Naive thymus-derived CD8-positive, alpha-beta T cell (primary cell): ENCODE measurements around the gene SERPINE3. TPM values are rescaled to one million over a fixed set of nuclear protein-coding genes. Genes with fewer than 3 reads are reported as not detected.

ENCODE experiments used
- ATAC-seq, 2 donors: fragments of 150-1000 bp; cut with Tn5 transposase in 1 of 2; sonication (Bioruptor Pico), chemical (Tn5 transposase) in 1 of 2; 1 replicate in 1 of 2; 2 replicates in 1 of 2; pipeline ENCODE4 v1.10.0; 2021; ENCODE audit warnings: mild to moderate bottlenecking in 2 of 2, moderate library complexity in 2 of 2
- POLR2A ChIA-PET: fragments of 350-600 bp; sonication (Branson Sonifier 250); formaldehyde crosslinking; loops from one replicate; lab custom pipeline; 2021; ENCODE audit warnings: antibody characterized with exemption; lab: Charles Lee
- DNase-seq, 10 donors: peaks; one replicate each; pipeline versions ENCODE4 v3.0.0 to v3.0.0-alpha.2; 2020 to 2022
- H3K27ac Mint-ChIP-seq, 10 donors: one replicate each; pipeline ENCODE4 v1.8.0; 2020 to 2022; ENCODE audit warnings: mild to moderate bottlenecking in 10 of 10, mixed read lengths in 10 of 10, moderate library complexity in 4 of 10, inconsistent platforms in 1 of 10
- H3K27me3 Mint-ChIP-seq, 5 donors: one replicate each; pipeline ENCODE4 v1.8.0; 2021 to 2022; ENCODE audit warnings: mixed read lengths in 5 of 5
- H3K36me3 Mint-ChIP-seq, 3 donors: one replicate each; pipeline ENCODE4 v1.8.0; 2020 to 2022; ENCODE audit warnings: mixed read lengths in 3 of 3, mild to moderate bottlenecking in 2 of 3, inconsistent platforms in 1 of 3
- H3K4me1 Mint-ChIP-seq, 4 donors: one replicate each; pipeline ENCODE4 v1.8.0; 2021 to 2022; ENCODE audit warnings: mixed read lengths in 4 of 4
- H3K4me3 Mint-ChIP-seq, 10 donors: one replicate each; pipeline ENCODE4 v1.8.0; 2020 to 2022; ENCODE audit warnings: mild to moderate bottlenecking in 10 of 10, mixed read lengths in 10 of 10, moderate library complexity in 6 of 10, inconsistent platforms in 1 of 10
- H3K9me3 Mint-ChIP-seq, 9 donors: one replicate each; pipeline ENCODE4 v1.8.0; 2020 to 2022; ENCODE audit warnings: mixed read lengths in 9 of 9, mild to moderate bottlenecking in 3 of 9, inconsistent platforms in 1 of 9, moderate library complexity in 1 of 9
- polyA plus RNA-seq, 3 donors: library from polyadenylated mRNA; unstranded; fragments of 300-500 nt; fragmentation: Illumina TruSeq; gene quantifications; one replicate each; pipeline ENCODE4 v1.2.3, GENCODE V29; 2021
- total RNA-seq, 8 experiments: library from RNA in 2 of 8; stranded (reverse) in 2 of 8; gene quantifications; one replicate each; pipeline ENCODE4 v1.2.3 and lab custom pipeline; 2021 to 2026

Gene SERPINE3
- total RNA-seq (not detected), polyA plus RNA-seq (not detected), total RNA-seq (lab: John Stamatoyannopoulos, UW) (0 to 0.07 (median 0) reads per million in 6 experiments)

GRCh38 chr13:51339354-51339753, at the start of gene SERPINE3:
Gene SERPINE3 (plus strand): TSS chr13:51339691. CDS start chr13:51341092, 1,401 bp downstream.
- Mint-ChIP-seq H3K36me3 (no peaks in the 10 kb centered on the region), H3K27me3 (no peaks in the 10 kb centered on the region), H3K4me3 (no peak within 1 kb of the TSS), H3K27ac (no peak within 1 kb of the TSS), H3K4me1 (peaks cover 0 to 2% (median 0%) of the 10 kb centered on the region in 4 donors), H3K9me3 (no peaks in the 10 kb centered on the region)
- ATAC-seq (no peak), DNase-seq (no peak)
- POLR2A ChIA-PET = no interaction called here

GRCh38 chr13:51291341-51291740, 48.1 kb upstream of the SERPINE3 start:
- H3K4me3 Mint-ChIP-seq = no peak overlapping the region

GRCh38 chr13:51292000-51292565, 47.4 kb upstream of the SERPINE3 start:
- peaks cover 0 to 4% (median 0%) of the 10 kb centered on the region in 5 donors for H3K27me3 Mint-ChIP-seq
- no peaks in the 10 kb centered on the region for H3K36me3 Mint-ChIP-seq
- no peaks in the 10 kb centered on the region for H3K4me1 Mint-ChIP-seq
- peaks cover 0 to 1% (median 0%) of the 10 kb centered on the region in 9 donors for H3K9me3 Mint-ChIP-seq
- DNase-seq (no peak), ATAC-seq (no peak)
- H3K27ac Mint-ChIP-seq = no peak overlapping the region
- POLR2A ChIA-PET = no interaction called here
- H3K4me3 Mint-ChIP-seq = no peak overlapping the region

More at GRCh38 chr13:51291341-51291740, 48.1 kb upstream of the SERPINE3 start:
- Mint-ChIP-seq H3K27me3 (peaks cover 0 to 4% (median 0%) of the 10 kb centered on the region in 5 donors), H3K9me3 (peaks cover 0 to 1% (median 0%) of the 10 kb centered on the region in 9 donors), H3K27ac (no peak overlapping the region), H3K36me3 (no peaks in the 10 kb centered on the region), H3K4me1 (peaks cover 0 to 1% (median 0%) of the 10 kb centered on the region in 4 donors)
- no peak for DNase-seq
- POLR2A ChIA-PET = no interaction called here
- no peak for ATAC-seq

- Mint-ChIP-seq H3K4me1 (no peaks in the 10 kb centered on the region), H3K36me3 (no peaks in the 10 kb centered on the region), H3K4me3 (no peak overlapping the region), H3K27ac (no peak overlapping the region), H3K9me3 (no peaks in the 10 kb centered on the region), H3K27me3 (peaks cover 0 to 8% (median 2%) of the 10 kb centered on the region in 5 donors)
- DNase-seq (no peak), ATAC-seq (no peak)
- POLR2A ChIA-PET = no interaction called here
Observed at GRCh38 chr13:51297556-51297955, 41.9 kb upstream of the SERPINE3 start.

GRCh38 chr13:51298812-51299211, 40.7 kb upstream of the SERPINE3 start:
- Mint-ChIP-seq H3K27me3 (peaks cover 0 to 8% (median 2%) of the 10 kb centered on the region in 5 donors), H3K4me3 (no peak overlapping the region), H3K27ac (no peak overlapping the region), H3K4me1 (no peaks in the 10 kb centered on the region), H3K36me3 (no peaks in the 10 kb centered on the region), H3K9me3 (no peaks in the 10 kb centered on the region)
- no peak for ATAC-seq
- POLR2A ChIA-PET = no interaction called here
- no peak for DNase-seq

- Mint-ChIP-seq H3K4me3 (no peak overlapping the region), H3K9me3 (no peaks in the 10 kb centered on the region), H3K4me1 (peaks cover 0 to 3% (median 0%) of the 10 kb centered on the region in 4 donors), H3K36me3 (no peaks in the 10 kb centered on the region), H3K27me3 (peaks cover 0 to 9% (median 2%) of the 10 kb centered on the region in 5 donors), H3K27ac (no peak overlapping the region)
- POLR2A ChIA-PET = interaction anchor here (0.5 kb wide), 1 partner anchor 114 kb away, joined by 4 read pairs; no protein-coding TSS in a partner anchor
- DNase-seq = no peak
- no peak for ATAC-seq
Observed at GRCh38 chr13:51303063-51303552, 36.4 kb upstream of the SERPINE3 start.

- H3K27ac Mint-ChIP-seq = no peak overlapping the region
- no peaks in the 10 kb centered on the region for H3K9me3 Mint-ChIP-seq
- POLR2A ChIA-PET = no interaction called here
- H3K4me1 Mint-ChIP-seq = peaks cover 0 to 3% (median 0%) of the 10 kb centered on the region in 4 donors
- no peaks in the 10 kb centered on the region for H3K36me3 Mint-ChIP-seq
- no peak for DNase-seq
- no peak overlapping the region for H3K4me3 Mint-ChIP-seq
- ATAC-seq = no peak
- peaks cover 0 to 9% (median 5%) of the 10 kb centered on the region in 5 donors for H3K27me3 Mint-ChIP-seq
Observed at GRCh38 chr13:51303882-51304281, 35.6 kb upstream of the SERPINE3 start.

GRCh38 chr13:51305271-51305967, 34.1 kb upstream of the SERPINE3 start:
- Mint-ChIP-seq H3K4me3 (no peak overlapping the region), H3K9me3 (no peaks in the 10 kb centered on the region), H3K4me1 (peaks cover 0 to 3% (median 0%) of the 10 kb centered on the region in 4 donors), H3K36me3 (no peaks in the 10 kb centered on the region), H3K27me3 (peaks cover 0 to 4% (median 0%) of the 10 kb centered on the region in 5 donors), H3K27ac (no peak overlapping the region)
- POLR2A ChIA-PET = no interaction called here
- ATAC-seq (no peak), DNase-seq (no peak)

- no peak for ATAC-seq
- POLR2A ChIA-PET = no interaction called here
- H3K27ac Mint-ChIP-seq = no peak overlapping the region
Observed at GRCh38 chr13:51308781-51309180, 30.7 kb upstream of the SERPINE3 start.

GRCh38 chr13:51311231-51311630, 28.3 kb upstream of the SERPINE3 start:
- POLR2A ChIA-PET = no interaction called here
- H3K4me1 Mint-ChIP-seq = peaks cover 0 to 3% (median 0%) of the 10 kb centered on the region in 4 donors
- ATAC-seq = no peak
- no peak overlapping the region for H3K4me3 Mint-ChIP-seq
- no peak overlapping the region for H3K27ac Mint-ChIP-seq
- no peaks in the 10 kb centered on the region for H3K36me3 Mint-ChIP-seq
- H3K27me3 Mint-ChIP-seq = peaks cover 0 to 7% (median 2%) of the 10 kb centered on the region in 5 donors
- H3K9me3 Mint-ChIP-seq = no peaks in the 10 kb centered on the region
- no peak for DNase-seq

More at GRCh38 chr13:51308781-51309180, 30.7 kb upstream of the SERPINE3 start:
- Mint-ChIP-seq H3K4me1 (peaks cover 0 to 3% (median 0%) of the 10 kb centered on the region in 4 donors), H3K27me3 (peaks cover 0 to 7% (median 2%) of the 10 kb centered on the region in 5 donors), H3K4me3 (no peak overlapping the region), H3K36me3 (no peaks in the 10 kb centered on the region), H3K9me3 (no peaks in the 10 kb centered on the region)
- DNase-seq = no peak

- DNase-seq = no peak
- Mint-ChIP-seq H3K27ac (no peak overlapping the region), H3K4me1 (peaks cover 0 to 3% (median 0%) of the 10 kb centered on the region in 4 donors), H3K36me3 (no peaks in the 10 kb centered on the region), H3K9me3 (no peaks in the 10 kb centered on the region), H3K4me3 (no peak overlapping the region), H3K27me3 (peaks cover 0 to 7% (median 2%) of the 10 kb centered on the region in 5 donors)
- POLR2A ChIA-PET = no interaction called here
- no peak for ATAC-seq
Observed at GRCh38 chr13:51311957-51312520, 27.5 kb upstream of the SERPINE3 start.

GRCh38 chr13:51313619-51314018, 25.9 kb upstream of the SERPINE3 start:
- Mint-ChIP-seq H3K4me1 (no peaks in the 10 kb centered on the region), H3K27me3 (peaks cover 0 to 4% (median 2%) of the 10 kb centered on the region in 5 donors), H3K36me3 (no peaks in the 10 kb centered on the region), H3K4me3 (no peak overlapping the region), H3K27ac (no peak overlapping the region), H3K9me3 (no peaks in the 10 kb centered on the region)
- no peak for DNase-seq
- POLR2A ChIA-PET = no interaction called here
- no peak for ATAC-seq

- DNase-seq (no peak), ATAC-seq (no peak)
- Mint-ChIP-seq H3K27me3 (peaks cover 0 to under 1% (median under 1%) of the 10 kb centered on the region in 5 donors), H3K4me1 (no peaks in the 10 kb centered on the region), H3K9me3 (no peaks in the 10 kb centered on the region), H3K4me3 (no peak overlapping the region), H3K27ac (no peak overlapping the region), H3K36me3 (no peaks in the 10 kb centered on the region)
- POLR2A ChIA-PET = no interaction called here
Observed at GRCh38 chr13:51317262-51317661, 22.2 kb upstream of the SERPINE3 start.
